IMR-90 (cell line): ENCODE measurements around the gene ZNF362. TPM values are rescaled to one million over a fixed set of nuclear protein-coding genes. Genes with fewer than 3 reads are reported as not detected.

ENCODE experiments used
- ATAC-seq: fragments of 200-7000 bp; cut with Tn5 transposase; 2 replicates; pipeline ENCODE4 v1.9.1; 2020; ENCODE audit warnings: low read depth, mild to moderate bottlenecking, moderate library complexity
- BruUV-seq: library from RNA; stranded (reverse); fragments of 400-500 nt; replicated peaks from 2 replicates; lab custom pipeline; 2021; lab: Mats Ljungman, UMichigan
- CTCF ChIA-PET: fragments of 300-600 bp; formaldehyde crosslinking; extraction: SDS; loops from one replicate; lab custom pipeline; 2021; ENCODE audit warnings: antibody characterized with exemption; lab: Yijun Ruan, JAX
- POLR2A ChIA-PET: fragments of 300-600 bp; sonication (Branson Sonifier 250); formaldehyde crosslinking; loops from one replicate; lab custom pipeline; 2022; ENCODE audit warnings: antibody characterized with exemption; ENCODE audit not compliant: unreplicated experiment; lab: Charles Lee
- DNase-seq: peaks from one replicate; pipeline ENCODE4 v3.0.0; 2013
- H2AFZ ChIP-seq: replicated peaks from 2 replicates; pipeline ENCODE3; 2013; ENCODE audit warnings: low read length, mild to moderate bottlenecking; ENCODE audit not compliant: poor library complexity
- H2AK5ac ChIP-seq: 2 replicates; pipeline ENCODE4 v1.6.1; 2013; ENCODE audit warnings: low read depth, low read length, inconsistent platforms
- H2AK9ac ChIP-seq: replicated peaks from 2 replicates; pipeline ENCODE3; 2013; ENCODE audit warnings: mild to moderate bottlenecking, low read depth, low read length, moderate library complexity; ENCODE audit not compliant: poor library complexity
- H2BK120ac ChIP-seq: 2 replicates; pipeline ENCODE4 v1.6.1; 2013; ENCODE audit warnings: low read depth, low read length, inconsistent platforms
- H2BK15ac ChIP-seq: 3 replicates; pipeline ENCODE4 v1.6.1; 2013; ENCODE audit warnings: low read depth, low read length, inconsistent platforms
- H2BK20ac ChIP-seq: 2 replicates; pipeline ENCODE4 v1.6.1; 2013; ENCODE audit warnings: low read depth, mild to moderate bottlenecking, inconsistent platforms, low read length, moderate library complexity
- H2BK5ac ChIP-seq: 2 replicates; pipeline ENCODE4 v1.6.1; 2013; ENCODE audit warnings: mild to moderate bottlenecking, low read depth, low read length, inconsistent platforms; ENCODE audit not compliant: poor library complexity, severe bottlenecking
- H3K14ac ChIP-seq: replicated peaks from 2 replicates; pipeline ENCODE4 v1.6.1; 2013; ENCODE audit warnings: low read depth, low read length, inconsistent platforms
- H3K18ac ChIP-seq: 2 replicates; pipeline ENCODE4 v1.6.1; 2013; ENCODE audit warnings: low read depth, low read length, control low read depth
- H3K23ac ChIP-seq: 2 replicates; pipeline ENCODE4 v1.6.1; 2013; ENCODE audit warnings: low read depth, low read length, inconsistent platforms
- H3K27ac ChIP-seq: 2 replicates; pipeline ENCODE4 v1.5.1; 2013; ENCODE audit warnings: mild to moderate bottlenecking, control low read depth, low read length; ENCODE audit not compliant: insufficient read depth
- H3K27me3 ChIP-seq: 2 replicates; pipeline ENCODE4 v1.6.1; 2013; ENCODE audit warnings: low read length; ENCODE audit not compliant: control insufficient read depth, insufficient read depth
- H3K36me3 ChIP-seq: 2 replicates; pipeline ENCODE4 v1.6.1; 2013; ENCODE audit warnings: low read length, mixed read lengths; ENCODE audit not compliant: control insufficient read depth, insufficient read depth
- H3K4ac ChIP-seq: 2 replicates; pipeline ENCODE4 v1.6.1; 2013; ENCODE audit warnings: low read depth, low read length, inconsistent platforms
- H3K4me1 ChIP-seq: 2 replicates; pipeline ENCODE4 v1.6.1; 2013; ENCODE audit warnings: low read length, mixed read lengths; ENCODE audit not compliant: control insufficient read depth, insufficient read depth
- H3K4me2 ChIP-seq: 2 replicates; pipeline ENCODE4 v1.6.1; 2013; ENCODE audit warnings: low read depth, mild to moderate bottlenecking, control low read depth, low read length, moderate library complexity
- H3K4me3 ChIP-seq: 2 replicates; pipeline ENCODE4 v1.5.1; 2013; ENCODE audit warnings: low read depth, mild to moderate bottlenecking, control low read depth, low read length, moderate library complexity; ENCODE audit not compliant: insufficient read depth
- H3K56ac ChIP-seq: 2 replicates; pipeline ENCODE4 v1.6.1; 2013; ENCODE audit warnings: low read length, inconsistent platforms; ENCODE audit not compliant: insufficient read depth; ENCODE audit errors: extremely low read depth
- H3K79me1 ChIP-seq, 2 experiments: 2 replicates each; pipeline ENCODE4 v1.6.1; 2013; ENCODE audit warnings: low read length in 2 of 2, inconsistent platforms in 1 of 2, low read depth in 1 of 2
- H3K9ac ChIP-seq: 2 replicates; pipeline ENCODE4 v1.6.1; 2013; ENCODE audit warnings: low read depth, low read length, control low read depth
- H3K9me1 ChIP-seq: 2 replicates; pipeline ENCODE4 v1.6.1; 2013; ENCODE audit warnings: low read length, inconsistent platforms; ENCODE audit not compliant: insufficient read depth
- H3K9me3 ChIP-seq: 2 replicates; pipeline ENCODE4 v1.6.1; 2013; ENCODE audit warnings: low read length; ENCODE audit not compliant: control insufficient read depth, insufficient read depth
- H4K20me1 ChIP-seq: 2 replicates; pipeline ENCODE4 v1.6.1; 2013; ENCODE audit warnings: low read length, inconsistent platforms; ENCODE audit not compliant: insufficient read depth
- H4K5ac ChIP-seq: 2 replicates; pipeline ENCODE4 v1.6.1; 2013; ENCODE audit warnings: mild to moderate bottlenecking, low read depth, low read length, control low read depth
- H4K8ac ChIP-seq, 2 experiments: 2 replicates each; pipeline ENCODE4 v1.6.1; 2013; ENCODE audit warnings: low read depth in 2 of 2, low read length in 2 of 2, control low read depth in 1 of 2, inconsistent platforms in 1 of 2
- H4K91ac ChIP-seq: 2 replicates; pipeline ENCODE4 v1.6.1; 2013; ENCODE audit warnings: low read depth, low read length, inconsistent platforms; ENCODE audit not compliant: insufficient read depth
- CHD1 ChIP-seq: IDR thresholded peaks from 2 replicates; pipeline ENCODE4 v1.6.1; 2012; ENCODE audit warnings: low read depth, low read length, improper control_type of control experiment
- CTCF ChIP-seq: conservative IDR thresholded peaks from 2 replicates; pipeline ENCODE4 v1.5.1; 2012; ENCODE audit warnings: mild to moderate bottlenecking, low read depth, low read length, improper control_type of control experiment
- ELK1 ChIP-seq: fragments of 150-350 bp; IDR thresholded peaks from 2 replicates; pipeline ENCODE4 v1.6.1; 2016; ENCODE audit warnings: low read depth, mild to moderate bottlenecking, low read length, moderate library complexity, borderline replicate concordance
- FOS ChIP-seq: fragments of 150-350 bp; IDR thresholded peaks from 2 replicates; pipeline ENCODE4 v1.6.1; 2016; ENCODE audit warnings: low read depth, low read length
- MXI1 ChIP-seq: IDR thresholded peaks from 2 replicates; pipeline ENCODE4 v1.6.1; 2012; ENCODE audit warnings: low read depth, mild to moderate bottlenecking, low read length, moderate library complexity, borderline replicate concordance
- NFE2L2 ChIP-seq: fragments of 150-350 bp; IDR thresholded peaks from 2 replicates; pipeline ENCODE4 v1.6.1; 2016; ENCODE audit warnings: low read depth, mild to moderate bottlenecking, low read length
- POLR2A ChIP-seq: IDR thresholded peaks from 2 replicates; pipeline ENCODE4 v1.6.1; 2012; ENCODE audit warnings: mild to moderate bottlenecking, low read depth, low read length
- RAD21 ChIP-seq: IDR thresholded peaks from 2 replicates; pipeline ENCODE4 v1.6.1; 2012; ENCODE audit warnings: low read length, improper control_type of control experiment
- RCOR1 ChIP-seq: IDR thresholded peaks from 2 replicates; pipeline ENCODE4 v1.6.1; 2012; ENCODE audit warnings: mild to moderate bottlenecking, low read length, improper control_type of control experiment; ENCODE audit not compliant: insufficient replicate concordance
- RFX5 ChIP-seq: IDR thresholded peaks from 2 replicates; pipeline ENCODE4 v1.8.0; 2012; ENCODE audit warnings: low read depth, mild to moderate bottlenecking, low read length, moderate library complexity
- SMC3 ChIP-seq: fragments of 150-350 bp; IDR thresholded peaks from 2 replicates; pipeline ENCODE4 v1.6.1; 2016; ENCODE audit warnings: low read depth, mild to moderate bottlenecking, antibody characterized with exemption, low read length, moderate library complexity
- WGBS, 2 experiments: methylation state at CpG; one replicate each; pipeline versions ENCODE4 v1.1.5 to v1.1.7; 2013; ENCODE audit warnings: missing lambda C conversion rate in 2 of 2; ENCODE audit not compliant: insufficient read length in 1 of 2; ENCODE audit errors: extremely low coverage in 2 of 2; 5-methylcytosine and 5-hydroxymethylcytosine counted together
- dilution Hi-C: fragments of 300-500 bp; cut with HindIII; formaldehyde crosslinking; loops from one replicate; pipeline ENCODE4 v1.14.3; 2018; ENCODE audit warnings: low sequenced_read_pairs; ENCODE audit not compliant: unreplicated experiment
- in situ Hi-C: fragments of 300-500 bp; cut with MboI; formaldehyde crosslinking; loops from 3 replicates; pipeline ENCODE4 v1.14.3; 2019; ENCODE audit warnings: low sequenced_read_pairs, inconsistent platforms, mixed read lengths
- intact Hi-C: fragments of 100-400 bp; cut with micrococcal nuclease; formaldehyde crosslinking; loops from 2 replicates; pipeline ENCODE4 v1.10.0; 2022
- polyA plus RNA-seq, 3 experiments: library from polyadenylated mRNA; depleted of rRNA; stranded (reverse); fragments of >200 nt; gene quantifications; 2 replicates each; pipeline ENCODE4 v1.2.3, GENCODE V29; 2012; ENCODE audit warnings: low replicate concordance in 1 of 3
- total RNA-seq: library from RNA; depleted of rRNA; stranded (reverse); fragments of >200 nt; gene quantifications from 2 replicates; pipeline ENCODE4 v1.2.3, GENCODE V29; 2012

Gene ZNF362
- total and polyA plus RNA-seq, 2 of the 4 experiments (the other 2 are of a cell fraction) = 5.7 to 12.9 TPM

GRCh38 chr1:33270379-33270778, 14.1 kb downstream of the ZNF362 start:
- Histone ChIP-seq H3K9me1 (peaks cover 26% of the 10 kb centered on the region), H4K8ac (no peak overlapping the region), H3K4me2 (no peak overlapping the region), H3K4me3 (no peak overlapping the region), H2BK120ac (no peak overlapping the region), H2BK5ac (no peak overlapping the region), H3K4me1 (peaks cover 2% of the 10 kb centered on the region; the same call in 1 of the 2 replicates), H4K5ac (no peak overlapping the region), H3K9me3 (no peaks in the 10 kb centered on the region), H3K9ac (no peak overlapping the region), H3K27me3 (no peaks in the 10 kb centered on the region), H3K23ac (no peak overlapping the region), H3K27ac (no peak overlapping the region), H3K4ac (no peak overlapping the region), H4K20me1 (peaks cover 48% of the 10 kb centered on the region; the same call in 1 of the 2 replicates), H4K91ac (no peak overlapping the region), H2BK15ac (no peak overlapping the region), H2AK9ac (no peak overlapping the region), H3K56ac (no peak overlapping the region), H3K18ac (no peak overlapping the region), H2BK20ac (no peak overlapping the region), H3K36me3 (peaks cover 19% of the 10 kb centered on the region; the same call in 1 of the 2 replicates), H2AK5ac (no peak overlapping the region), H2AFZ (no peak overlapping the region), H3K79me1 (peaks cover 40 to 86% of the 10 kb centered on the region in 2 experiments), H3K14ac (no peak overlapping the region)
- ChIA-PET POLR2A (no interaction called here), CTCF (no interaction called here)
- TF ChIP-seq SMC3 (no peak), FOS (no peak), CTCF (no peak), RFX5 (no peak), POLR2A (no peak), RAD21 (no peak), CHD1 (no peak), MXI1 (no peak), ELK1 (no peak), RCOR1 (no peak), NFE2L2 (no peak)
- WGBS, 2 experiments = 80% methylated on average over 1 of the region's 5 CpGs; no CpG with 5 or more reads in 1 of the 2 experiments
- in situ Hi-C loops = no loop called here
- BruUV-seq = no TSS peak
- intact Hi-C loops = no loop called here
- no peak for ATAC-seq
- dilution Hi-C loops = no loop called here
- DNase-seq = no peak
